RCC 7860 (cell line): ENCODE measurements around the gene KDM7A.

Experiments
- DNase-seq: peaks from one replicate; pipeline ENCODE4 v3.0.0-alpha.2; 2015; ENCODE audit warnings: low spot score
- FAIRE-seq: peaks from 2 replicates; lab custom pipeline; 2012; peaks lifted over from hg19 to GRCh38; lab: Jason Lieb, UNC

KDM7A gene

DNA sequence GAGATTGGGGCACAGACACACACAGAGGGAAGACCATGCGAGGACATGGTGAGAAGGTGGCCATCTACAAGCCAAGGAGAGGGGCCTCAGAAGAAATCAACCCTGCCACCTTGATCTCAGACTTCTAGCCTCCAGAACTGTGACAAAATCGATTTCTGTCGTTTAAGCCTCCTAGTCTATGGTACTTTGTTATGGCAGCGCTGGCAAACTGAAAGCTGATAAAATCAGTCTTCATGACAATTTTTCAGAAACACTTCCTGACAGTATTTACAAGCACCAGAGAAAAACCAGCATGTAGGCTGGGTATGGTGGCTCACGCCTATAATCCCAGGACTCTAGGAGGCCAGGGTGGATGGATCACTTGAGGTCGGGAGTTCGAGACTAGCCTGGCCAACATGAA lies 118.3 kb downstream of the KDM7A start:
- FAIRE-seq = no peak
- no peak for DNase-seq

- DNase-seq = no peak
- FAIRE-seq = no peak
Observed at GRCh38 chr7:140057143-140057535, 119.6 kb downstream of the KDM7A start.

DNA sequence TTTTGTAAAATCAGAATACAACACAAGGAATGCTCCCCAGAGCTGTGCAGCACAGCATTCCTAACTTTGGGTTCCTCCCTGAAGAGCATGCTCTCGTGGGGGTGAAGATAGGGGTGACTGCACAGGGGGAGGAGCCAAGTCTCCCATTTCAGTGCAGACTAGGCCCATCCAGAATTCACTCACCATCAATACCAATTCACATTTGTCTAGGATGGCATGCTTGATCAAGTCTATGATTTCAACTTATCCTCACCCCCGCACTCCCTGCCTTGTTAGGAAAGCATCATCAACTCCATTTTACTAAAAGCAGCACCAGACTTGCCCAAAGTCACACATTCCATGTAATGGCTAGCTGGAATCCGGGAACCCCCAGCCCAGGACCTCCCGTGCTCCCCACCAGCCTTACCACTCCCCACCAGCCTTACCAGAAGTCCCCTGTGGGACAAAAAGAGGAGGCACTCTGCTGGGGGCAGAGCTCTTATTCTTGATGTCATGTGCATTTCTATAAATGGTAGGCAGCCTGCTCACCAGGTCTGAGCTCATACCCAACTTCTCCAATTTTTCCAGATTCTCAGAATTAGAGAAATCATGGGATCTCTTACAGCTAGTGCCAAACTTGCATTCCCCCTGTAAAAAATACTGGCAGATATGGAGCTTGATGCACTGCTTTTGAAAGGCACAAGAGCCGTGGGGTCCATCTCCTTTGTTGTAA lies 120.2 kb downstream of the KDM7A start:
- FAIRE-seq = no peak

GRCh38 chr7:140055833-140056232 lies 121.0 kb downstream of the KDM7A start:
- DNase-seq (no peak), FAIRE-seq (no peak)

More for the DNA sequence above, 120.2 kb downstream of the KDM7A start:
- DNase-seq = no peak

DNA sequence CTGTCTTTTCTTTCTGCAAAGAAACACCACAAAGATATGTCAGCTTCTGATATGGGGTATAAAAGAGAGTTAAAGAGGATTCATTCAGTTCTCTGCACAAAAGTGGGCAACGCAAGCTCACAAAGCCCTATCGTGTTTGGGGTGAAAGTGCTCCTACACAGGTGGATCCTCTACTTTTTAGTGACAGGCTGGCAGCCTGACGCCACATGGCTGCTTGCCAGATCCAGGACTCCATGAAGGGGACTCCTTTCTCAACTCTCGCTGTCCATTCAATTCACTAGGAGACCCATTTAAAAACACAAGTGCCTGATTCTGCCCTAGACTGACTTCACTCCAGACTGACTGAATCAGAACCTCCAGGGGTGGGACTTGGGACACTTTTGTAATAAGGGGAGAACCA lies 122.0 kb downstream of the KDM7A start:
- FAIRE-seq (no peak), DNase-seq (no peak)

DNA sequence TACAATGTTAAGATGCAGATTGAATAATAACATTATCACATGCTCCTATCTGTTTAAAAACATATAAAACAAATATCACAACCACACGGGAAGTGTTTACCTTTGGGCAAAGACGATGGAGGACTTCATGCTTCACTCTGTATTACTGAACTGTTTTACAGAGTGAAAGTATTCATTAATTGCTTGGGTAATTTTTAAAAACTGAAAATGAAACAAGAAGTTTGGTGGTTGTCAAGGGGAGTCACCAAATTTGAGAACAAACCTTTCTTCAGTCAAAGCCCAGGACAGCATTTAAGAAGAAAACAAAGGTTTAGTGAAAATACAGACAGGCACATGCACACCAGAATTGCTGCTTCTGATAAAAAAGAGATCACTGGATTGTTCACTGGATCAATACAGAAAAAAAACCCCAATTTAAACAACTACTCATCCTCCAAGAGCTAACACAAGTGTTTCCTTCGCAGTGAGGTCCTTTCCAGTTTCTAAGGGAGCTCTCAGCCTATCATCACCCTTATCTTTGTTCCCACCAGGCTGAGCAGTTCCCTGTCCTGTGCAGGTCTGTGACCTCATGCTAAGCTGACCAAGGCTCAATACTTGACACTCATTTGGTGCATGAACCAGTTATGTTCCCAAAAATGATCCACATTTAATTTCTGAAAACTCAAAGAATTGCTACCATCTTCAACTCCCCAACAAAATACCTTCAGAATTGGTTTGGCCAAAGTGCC lies 122.8 kb downstream of the KDM7A start:
- FAIRE-seq (no peak), DNase-seq (no peak)

- DNase-seq = no peak
- no peak for FAIRE-seq
Observed at GRCh38 chr7:140051820-140052219, 125.0 kb downstream of the KDM7A start.

- DNase-seq (no peak), FAIRE-seq (no peak)
Observed at GRCh38 chr7:140050100-140050499, 126.7 kb downstream of the KDM7A start.

GRCh38 chr7:140049339-140050024 lies 127.3 kb downstream of the KDM7A start:
- DNase-seq (no peak), FAIRE-seq (no peak)

DNA sequence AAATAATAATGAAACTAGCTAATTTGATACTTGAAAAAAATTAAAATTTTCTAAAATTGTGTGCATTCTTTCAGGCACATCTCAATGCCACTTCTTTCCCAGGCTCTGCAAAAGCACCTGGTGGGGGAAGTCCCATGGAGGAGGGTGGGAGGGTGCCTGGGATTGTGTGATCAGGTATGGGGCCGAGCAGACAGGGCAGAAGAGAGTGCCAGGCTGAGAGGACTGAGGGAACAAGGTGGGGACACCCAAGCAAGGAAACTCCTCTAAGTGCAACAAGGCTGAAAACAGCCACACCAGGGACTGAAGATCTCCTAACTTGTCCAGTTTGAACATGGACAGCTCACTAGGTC lies 127.8 kb downstream of the KDM7A start:
- FAIRE-seq (no peak), DNase-seq (no peak)

- DNase-seq = no peak
- no peak for FAIRE-seq
Observed at GRCh38 chr7:140048138-140048537, 128.6 kb downstream of the KDM7A start.

- no peak for DNase-seq
- FAIRE-seq = no peak
Observed at GRCh38 chr7:140047197-140047596, 129.6 kb downstream of the KDM7A start.

- DNase-seq = no peak
- FAIRE-seq = no peak
Observed at GRCh38 chr7:140045697-140046096, 131.1 kb downstream of the KDM7A start.

- no peak for FAIRE-seq
- DNase-seq = no peak
Observed at GRCh38 chr7:140044251-140044650, 132.5 kb downstream of the KDM7A start.

DNA sequence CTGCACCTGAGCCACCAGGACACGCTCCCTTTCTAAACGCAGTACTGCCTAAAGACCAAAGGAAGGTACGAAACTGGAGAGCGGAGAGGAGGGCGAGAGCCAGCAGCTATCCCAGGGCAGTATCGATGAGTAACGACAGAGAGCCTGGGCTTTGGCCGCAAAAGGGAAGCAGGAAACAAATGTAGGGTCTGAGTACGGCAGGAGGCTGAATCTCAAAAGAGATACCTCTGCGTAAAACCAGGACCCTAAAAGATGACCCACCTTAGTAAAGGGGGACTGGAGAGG lies 134.5 kb downstream of the KDM7A start:
- DNase-seq = no peak
- FAIRE-seq = no peak

DNA sequence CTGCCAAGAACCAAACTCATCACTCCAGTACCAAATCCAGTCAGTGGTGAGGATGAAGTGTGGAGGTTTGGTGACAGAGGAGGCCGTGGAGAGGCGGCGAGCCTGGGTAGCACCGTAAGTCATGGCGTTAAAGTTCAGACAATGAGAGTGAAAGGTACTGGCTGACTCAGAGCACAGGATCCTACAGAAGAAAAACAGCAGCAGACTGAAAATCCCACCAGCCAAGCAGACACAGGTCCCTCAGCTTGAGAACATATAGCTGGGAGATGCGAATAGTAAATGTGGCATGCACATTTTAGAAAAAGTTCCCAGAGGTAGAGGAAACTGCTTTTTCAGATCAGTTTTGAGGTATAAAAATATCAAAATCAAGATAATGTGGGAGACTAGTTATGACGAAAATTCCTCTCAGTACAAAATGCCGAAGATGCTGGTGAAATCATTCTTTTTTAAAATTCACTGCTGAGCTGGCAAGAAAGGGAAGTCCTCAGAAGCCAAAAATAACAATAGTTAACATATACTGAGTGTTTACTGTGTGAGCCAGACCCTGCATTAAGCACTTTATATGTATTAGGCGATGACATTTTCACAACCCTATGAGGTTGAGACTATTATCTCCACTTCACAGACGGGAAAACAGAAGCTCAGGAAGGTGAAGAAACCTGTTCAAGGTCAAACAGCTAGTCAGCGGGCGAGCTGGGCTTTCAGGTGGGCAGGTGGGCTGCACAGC lies 135.0 kb downstream of the KDM7A start:
- DNase-seq = no peak
- FAIRE-seq = no peak

- FAIRE-seq = no peak
- no peak for DNase-seq
Observed at GRCh38 chr7:140039896-140040295, 136.9 kb downstream of the KDM7A start.

GRCh38 chr7:140039066-140039465 lies 137.7 kb downstream of the KDM7A start:
- DNase-seq (no peak), FAIRE-seq (no peak)

DNA sequence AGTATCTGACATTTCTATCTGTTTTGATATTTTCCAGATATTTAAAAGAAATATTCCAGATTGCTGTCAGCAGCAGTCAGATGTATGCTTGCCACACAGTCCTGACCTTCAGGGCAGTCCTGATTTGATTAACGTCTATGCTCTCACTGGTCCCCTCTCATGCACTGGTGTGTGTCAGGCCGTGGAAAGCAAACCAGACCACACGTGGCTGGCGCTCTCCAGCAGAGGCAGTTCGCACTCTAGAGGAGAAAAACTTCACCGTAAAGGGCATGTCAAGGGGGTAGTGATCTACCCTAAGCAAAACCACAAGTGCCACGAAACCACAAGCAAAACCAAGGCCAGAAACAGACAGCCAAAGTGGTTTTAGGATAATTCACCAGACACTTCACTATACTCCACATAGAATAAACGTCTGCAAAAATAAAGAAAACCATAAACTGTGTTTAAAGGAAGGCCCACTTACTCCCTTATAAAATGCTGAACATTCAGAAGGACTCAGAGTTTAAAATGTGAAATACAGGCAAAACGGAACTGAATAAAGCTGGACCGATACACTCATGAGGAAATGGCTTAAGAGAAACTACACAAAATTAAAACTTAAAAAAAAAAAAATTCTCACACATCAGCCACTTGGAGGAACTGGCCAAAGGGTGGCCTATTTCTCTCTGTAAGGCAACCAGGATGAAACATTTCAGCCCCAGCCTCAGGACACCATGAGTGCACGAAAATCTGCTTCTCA lies 140.4 kb downstream of the KDM7A start:
- DNase-seq = peak; percentile 42
- FAIRE-seq = peak; percentile 74

GRCh38 chr7:140035400-140036223 lies 141.2 kb downstream of the KDM7A start:
- FAIRE-seq (peak; percentile 15), DNase-seq (peak; percentile 37)
